GM19438 (cell line): ENCODE data around the gene ZNF3.

Experiments used
- ATAC-seq: cut with Tn5 transposase; IDR thresholded peaks from one replicate; pipeline ENCODE4 v1.9.1; 2021; ENCODE audit warnings: low read depth; ENCODE audit not compliant: unreplicated experiment

The ZNF3 gene

DNA sequence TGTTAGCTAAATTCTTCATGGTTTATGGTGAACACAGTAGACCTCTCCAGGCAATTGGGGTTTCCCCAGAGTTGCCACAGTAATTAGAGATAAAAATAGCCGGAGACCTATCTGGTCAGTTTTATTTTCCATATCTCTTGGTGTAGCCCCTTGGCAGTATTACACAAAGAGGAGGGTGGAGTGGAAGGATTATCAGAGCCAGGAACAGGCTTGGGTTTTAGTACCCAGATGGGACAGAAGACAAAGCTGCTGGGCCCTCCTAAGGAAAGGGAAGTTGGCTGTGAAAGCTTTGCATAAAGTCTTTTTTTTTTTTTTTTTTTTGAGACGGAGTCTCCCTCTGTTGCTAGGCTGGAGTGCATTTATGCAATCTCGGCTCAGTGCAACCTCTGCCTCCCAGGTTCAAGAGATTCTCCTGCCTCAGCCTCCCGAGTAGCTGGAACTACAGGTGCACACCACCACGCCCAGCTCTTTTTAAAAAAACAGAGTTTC, 22.2 kb downstream of the ZNF3 start:
- ATAC-seq = no peak

DNA sequence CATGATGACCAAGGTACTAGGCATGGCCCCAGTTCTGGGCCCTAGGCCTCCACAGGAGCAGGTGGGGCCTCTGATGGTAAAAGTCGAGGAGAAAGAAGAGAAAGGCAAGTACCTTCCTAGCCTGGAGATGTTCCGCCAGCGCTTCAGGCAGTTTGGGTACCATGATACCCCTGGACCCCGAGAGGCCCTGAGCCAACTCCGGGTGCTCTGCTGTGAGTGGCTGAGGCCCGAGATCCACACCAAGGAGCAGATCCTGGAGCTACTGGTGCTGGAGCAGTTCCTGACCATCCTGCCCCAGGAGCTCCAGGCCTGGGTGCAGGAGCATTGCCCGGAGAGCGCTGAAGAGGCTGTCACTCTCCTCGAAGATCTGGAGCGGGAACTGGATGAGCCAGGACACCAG, 24.5 kb downstream of the ZNF3 start:
- no peak for ATAC-seq

DNA sequence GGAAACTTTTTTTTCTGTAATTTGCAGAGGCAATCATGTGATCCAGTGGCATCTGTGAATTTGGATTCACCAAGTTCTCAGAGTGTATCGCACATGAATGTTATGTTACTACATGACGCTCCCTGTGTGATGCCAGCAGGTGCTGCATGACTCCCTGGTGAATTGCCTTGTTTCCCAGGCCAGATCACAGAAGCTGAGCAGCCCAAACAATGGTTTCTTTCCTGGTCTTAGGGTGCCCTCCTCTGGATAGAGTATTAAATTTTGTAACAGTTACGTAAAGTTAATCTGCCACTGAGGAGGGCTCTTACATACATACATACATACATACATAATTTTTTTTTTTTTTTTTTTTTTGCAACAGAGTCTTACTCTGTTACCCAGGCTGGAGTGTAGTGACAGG, 28.3 kb downstream of the ZNF3 start:
- no peak for ATAC-seq

DNA sequence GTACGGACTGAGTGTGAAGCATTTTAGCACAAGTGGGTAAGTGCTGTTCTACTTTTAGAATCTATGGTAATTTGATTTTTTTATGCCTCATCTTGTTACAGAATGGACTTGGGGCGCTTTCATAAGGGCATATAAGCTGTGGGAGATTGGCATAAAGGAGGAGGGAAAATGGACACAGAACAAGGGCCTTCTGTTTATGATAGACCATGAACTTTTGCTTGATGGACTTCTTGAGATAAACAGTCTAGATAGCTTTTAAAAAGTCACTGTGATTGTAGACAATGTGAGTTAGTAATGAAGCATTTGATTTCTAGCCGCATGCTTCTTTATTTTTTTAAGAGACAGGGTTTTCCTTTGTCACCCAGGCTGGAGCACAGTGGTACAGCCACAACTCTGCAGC, 29.9 kb downstream of the ZNF3 start:
- ATAC-seq = no peak

GRCh38 chr7:100049441-100050291, 31.9 kb downstream of the ZNF3 start, which contains the start of gene ZSCAN21:
Gene ZSCAN21 (plus strand): TSS chr7:100049774. CDS start chr7:100057007, 7,233 bp downstream.
- ATAC-seq = peak; percentile 95

- no peak for ATAC-seq
Observed at GRCh38 chr7:100048680-100049079, 32.8 kb downstream of the ZNF3 start.

- no peak for ATAC-seq
Observed at GRCh38 chr7:100044718-100045117, 36.8 kb downstream of the ZNF3 start.

GRCh38 chr7:100040575-100040974, 40.9 kb downstream of the ZNF3 start:
- no peak for ATAC-seq

- no peak for ATAC-seq
Observed at GRCh38 chr7:100038326-100038725, 43.2 kb downstream of the ZNF3 start.

DNA sequence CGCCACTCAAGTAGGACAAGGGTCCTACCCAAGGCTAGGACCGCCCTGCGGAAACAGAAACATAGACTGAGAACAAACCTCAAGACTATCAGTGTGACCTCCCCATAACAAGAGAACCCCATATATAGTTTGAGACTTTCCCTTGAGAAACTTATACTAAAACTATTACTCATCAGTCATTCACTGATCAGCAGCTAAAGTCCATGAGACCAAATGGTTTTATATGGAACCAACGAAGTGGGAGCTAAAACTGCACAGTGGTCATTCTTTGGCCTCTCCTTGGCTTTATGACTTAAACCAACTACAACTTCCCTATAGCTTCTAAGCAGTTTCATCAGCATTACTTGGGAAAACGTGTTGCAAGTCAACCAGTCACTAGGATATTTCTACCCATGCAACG, 45.6 kb downstream of the ZNF3 start:
- no peak for ATAC-seq

DNA sequence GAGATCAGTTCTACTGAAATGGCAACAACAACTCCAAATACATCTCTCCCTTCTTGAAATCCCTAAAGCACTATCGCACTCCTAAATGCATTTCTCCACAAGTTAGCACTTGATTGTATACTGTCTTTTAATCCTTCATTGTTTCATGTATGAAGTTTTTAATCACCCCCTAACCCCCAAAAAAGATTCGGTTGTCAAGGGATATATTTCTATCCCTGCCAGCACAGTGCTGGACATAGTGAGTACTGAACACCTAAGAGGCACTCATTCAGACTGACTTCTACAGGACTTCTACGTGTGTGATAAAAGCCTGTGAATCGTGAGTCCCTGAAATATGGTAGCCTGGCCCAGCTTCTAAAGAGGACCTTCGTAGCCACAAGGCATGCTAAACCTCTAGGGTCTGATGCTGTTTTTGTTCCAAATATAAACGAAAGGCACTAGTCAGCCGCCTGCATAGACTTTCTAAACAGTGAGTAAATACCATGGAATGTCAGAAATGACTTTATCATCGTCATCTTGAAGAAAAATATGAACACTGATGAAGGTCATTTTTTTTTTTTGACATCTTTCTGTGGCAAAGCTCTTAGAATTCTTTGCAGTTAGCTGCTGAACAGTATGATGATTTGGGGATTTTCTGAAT, 46.5 kb downstream of the ZNF3 start:
- no peak for ATAC-seq

DNA sequence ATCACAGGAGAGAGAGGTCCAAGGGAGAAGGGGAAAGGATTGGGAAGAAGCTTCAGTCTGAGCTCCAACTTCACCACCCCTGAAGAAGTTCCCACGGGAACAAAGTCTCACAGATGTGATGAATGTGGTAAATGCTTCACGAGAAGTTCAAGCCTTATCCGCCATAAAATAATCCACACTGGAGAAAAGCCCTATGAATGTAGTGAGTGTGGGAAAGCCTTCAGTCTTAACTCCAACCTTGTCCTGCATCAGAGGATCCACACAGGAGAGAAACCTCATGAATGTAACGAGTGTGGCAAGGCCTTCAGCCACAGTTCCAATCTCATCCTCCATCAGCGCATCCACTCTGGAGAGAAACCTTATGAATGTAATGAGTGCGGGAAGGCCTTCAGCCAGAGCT, 48.0 kb downstream of the ZNF3 start:
- ATAC-seq = no peak

DNA sequence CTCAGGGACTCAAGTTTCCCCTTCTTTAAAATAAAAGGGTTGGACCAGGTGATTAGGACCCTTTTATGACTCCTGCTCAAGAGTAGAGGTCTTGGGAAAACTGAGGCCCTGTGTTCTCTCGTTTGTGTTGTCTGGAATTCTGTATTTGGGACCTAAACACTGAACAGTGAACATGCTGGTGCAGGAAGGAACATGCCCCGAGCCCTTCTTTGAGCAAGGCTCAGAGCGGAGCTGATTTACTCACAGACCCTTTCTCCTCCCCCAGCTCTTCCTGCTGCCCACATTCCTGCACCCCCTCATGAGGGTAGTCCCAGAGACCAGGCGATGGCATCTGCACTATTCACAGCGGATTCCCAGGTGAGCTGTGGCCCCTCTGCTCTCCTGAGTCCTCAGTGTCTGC, 51.9 kb downstream of the ZNF3 start:
- ATAC-seq = no peak

DNA sequence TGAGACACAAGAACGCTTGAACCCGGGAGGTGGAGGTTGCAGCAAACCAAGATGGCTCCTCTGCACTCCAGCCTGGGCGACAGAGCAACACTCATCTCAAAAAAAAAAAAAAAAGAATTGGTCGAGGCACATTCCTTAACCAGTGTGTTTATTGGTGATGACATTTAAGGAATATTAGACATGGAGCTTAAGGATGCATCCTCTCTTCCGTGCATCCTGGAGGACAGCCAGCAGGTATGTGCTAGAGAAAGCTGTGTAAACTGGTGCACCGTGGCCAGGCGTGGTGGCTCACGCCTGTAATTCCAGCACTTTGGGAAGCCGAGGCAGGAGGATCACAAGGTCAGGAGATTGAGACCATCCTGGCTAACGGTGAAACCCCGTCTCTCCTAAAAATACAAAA, 54.3 kb downstream of the ZNF3 start:
- no peak for ATAC-seq

GRCh38 chr7:100024020-100024619, 57.4 kb downstream of the ZNF3 start:
- ATAC-seq = no peak

DNA sequence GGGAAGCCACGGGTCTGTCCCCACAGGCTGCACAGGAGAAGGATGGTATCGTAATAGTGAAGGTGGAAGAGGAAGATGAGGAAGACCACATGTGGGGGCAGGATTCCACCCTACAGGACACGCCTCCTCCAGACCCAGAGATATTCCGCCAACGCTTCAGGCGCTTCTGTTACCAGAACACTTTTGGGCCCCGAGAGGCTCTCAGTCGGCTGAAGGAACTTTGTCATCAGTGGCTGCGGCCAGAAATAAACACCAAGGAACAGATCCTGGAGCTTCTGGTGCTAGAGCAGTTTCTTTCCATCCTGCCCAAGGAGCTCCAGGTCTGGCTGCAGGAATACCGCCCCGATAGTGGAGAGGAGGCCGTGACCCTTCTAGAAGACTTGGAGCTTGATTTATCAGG, 58.0 kb downstream of the ZNF3 start:
- no peak for ATAC-seq

- no peak for ATAC-seq
Observed at GRCh38 chr7:100022621-100023020, 58.9 kb downstream of the ZNF3 start.

GRCh38 chr7:100021297-100021696, 60.2 kb downstream of the ZNF3 start:
- ATAC-seq = no peak
